SK-N-SH (cell line): ENCODE measurements around the gene LINGO4. TPM values are rescaled to one million over a fixed set of nuclear protein-coding genes. Genes with fewer than 3 reads are reported as not detected.
A peak's percentile ranks its signal among the peaks of the same experiment; 100 is the strongest.

Experiments used
- CTCF ChIA-PET: fragments of 300-600, 350-600 bp; formaldehyde crosslinking; extraction: SDS; loops from one replicate; lab custom pipeline; 2021; lab: Yijun Ruan, JAX
- POLR2A ChIA-PET: fragments of 350-600 bp; sonication (Branson Sonifier 250); formaldehyde crosslinking; extraction: SDS; loops from one replicate; lab custom pipeline; 2020; ENCODE audit warnings: antibody characterized with exemption, inconsistent platforms; lab: Yijun Ruan, JAX
- DNase-seq: peaks from one replicate; pipeline ENCODE4 v3.0.0; 2012
- H2AFZ ChIP-seq: fragments of 200-600 bp; sonication (generic); 2 replicates; pipeline ENCODE4 v1.8.1; 2016; ENCODE audit warnings: antibody characterized with exemption, mild to moderate bottlenecking, low read depth
- H3F3A ChIP-seq: fragments of 200-600 bp; sonication (generic); replicated peaks from 2 replicates; pipeline ENCODE3; 2016; ENCODE audit warnings: antibody characterized with exemption, mild to moderate bottlenecking; ENCODE audit not compliant: insufficient read depth
- H3K27ac ChIP-seq, 2 experiments: fragments of 200-500 bp in 1 of 2; fragments of 200-600 bp in 1 of 2; sonication (Bioruptor generic) in 1 of 2; sonication (generic), shearing (Covaris generic) in 1 of 2; 2 replicates each; pipeline versions ENCODE4 v1.5.1 to v1.6.1; 2014 to 2016; ENCODE audit warnings: low read depth in 2 of 2, inconsistent platforms in 1 of 2, low read length in 1 of 2, mild to moderate bottlenecking in 1 of 2, mixed read lengths in 1 of 2
- H3K27me3 ChIP-seq: fragments of 200-600 bp; sonication (generic), shearing (Covaris generic); 2 replicates; pipeline ENCODE4 v1.6.1; 2016; ENCODE audit warnings: mixed run types; ENCODE audit not compliant: insufficient read depth
- H3K36me3 ChIP-seq, 2 experiments: fragments of 200-500 bp in 1 of 2; fragments of 200-600 bp in 1 of 2; sonication (Bioruptor generic) in 1 of 2; sonication (generic) in 1 of 2; replicated peaks in 1 of 2; 2 replicates each; pipeline versions ENCODE3 to v1.5.1; 2014 to 2016; ENCODE audit warnings: low read length in 1 of 2, mild to moderate bottlenecking in 1 of 2; ENCODE audit not compliant: insufficient read depth in 2 of 2, control insufficient read depth in 1 of 2
- H3K4me1 ChIP-seq, 2 experiments: fragments of 200-500 bp in 1 of 2; fragments of 200-600 bp in 1 of 2; sonication (Bioruptor generic) in 1 of 2; sonication (generic), shearing (Covaris generic) in 1 of 2; 2 replicates each; pipeline versions ENCODE4 v1.5.1 to v1.6.1; 2014 to 2016; ENCODE audit warnings: low read depth in 1 of 2, low read length in 1 of 2, mixed run types in 1 of 2; ENCODE audit not compliant: insufficient read depth in 2 of 2, control insufficient read depth in 1 of 2
- H3K4me2 ChIP-seq: fragments of 200-600 bp; sonication (generic), shearing (Covaris generic); 2 replicates; pipeline ENCODE4 v1.6.1; 2017; ENCODE audit warnings: mixed run types
- H3K4me3 ChIP-seq, 2 experiments: fragments of 200-500 bp in 1 of 2; fragments of 200-600 bp in 1 of 2; sonication (Bioruptor generic) in 1 of 2; sonication (generic), shearing (Covaris generic) in 1 of 2; 2 replicates each; pipeline versions ENCODE4 v1.5.1 to v1.8.1; 2014 to 2016; ENCODE audit warnings: low read depth in 2 of 2, inconsistent platforms in 1 of 2, low read length in 1 of 2, mild to moderate bottlenecking in 1 of 2, mixed read lengths in 1 of 2, moderate library complexity in 1 of 2
- H3K79me2 ChIP-seq: fragments of 200-600 bp; sonication (generic); 2 replicates; pipeline ENCODE4 v1.8.1; 2017; ENCODE audit warnings: mild to moderate bottlenecking; ENCODE audit not compliant: insufficient read depth
- H3K9ac ChIP-seq: fragments of 200-600 bp; sonication (generic); 2 replicates; pipeline ENCODE4 v1.6.1; 2017; ENCODE audit warnings: mixed run types
- H3K9me2 ChIP-seq: fragments of 200-600 bp; sonication (generic); 2 replicates; pipeline ENCODE4 v1.6.1; 2017; ENCODE audit warnings: mixed run types
- H3K9me3 ChIP-seq: fragments of 200-600 bp; sonication (generic); 2 replicates; pipeline ENCODE4 v1.6.1; 2017; ENCODE audit warnings: mixed run types, mild to moderate bottlenecking, moderate library complexity
- H4K20me1 ChIP-seq: fragments of 200-600 bp; sonication (generic); 2 replicates; pipeline ENCODE4 v1.6.1; 2017; ENCODE audit warnings: mild to moderate bottlenecking, mixed run types; ENCODE audit not compliant: insufficient read depth
- CTCF ChIP-seq: fragments of 200-600 bp; sonication (generic); IDR thresholded peaks from 2 replicates; pipeline ENCODE4 v1.6.1; 2017; ENCODE audit warnings: antibody characterized with exemption, mild to moderate bottlenecking, moderate library complexity
- EP300 ChIP-seq, 2 experiments: IDR thresholded peaks; 2 replicates each; pipeline versions ENCODE4 v1.4.0 to v1.6.1; 2012; ENCODE audit warnings: borderline replicate concordance in 1 of 2, low read depth in 1 of 2, low read length in 1 of 2
- FOSL2 ChIP-seq: IDR thresholded peaks from 2 replicates; pipeline ENCODE4 v1.4.0; 2012; ENCODE audit warnings: low read depth, mild to moderate bottlenecking, moderate library complexity, borderline replicate concordance
- JUND ChIP-seq: IDR thresholded peaks from 2 replicates; pipeline ENCODE4 v1.4.0; 2012
- MXI1 ChIP-seq: IDR thresholded peaks from 2 replicates; pipeline ENCODE4 v1.6.1; 2012; ENCODE audit warnings: mild to moderate bottlenecking, low read depth, low read length, improper control_type of control experiment
- NRF1 ChIP-seq: IDR thresholded peaks from 2 replicates; pipeline ENCODE4 v1.6.1; 2012; ENCODE audit warnings: low read depth, mild to moderate bottlenecking, low read length
- POLR2AphosphoS5 ChIP-seq: IDR thresholded peaks from 2 replicates; pipeline ENCODE4 v1.6.1; 2012; ENCODE audit warnings: low read depth, low read length
- RFX5 ChIP-seq: IDR thresholded peaks from 2 replicates; pipeline ENCODE4 v1.6.1; 2012; ENCODE audit warnings: mild to moderate bottlenecking, improper control_type of control experiment, low read length
- SIN3A ChIP-seq: IDR thresholded peaks from 2 replicates; pipeline ENCODE4 v1.6.1; 2012; ENCODE audit warnings: low read depth, mild to moderate bottlenecking, low read length, moderate library complexity, borderline replicate concordance
- SMC3 ChIP-seq: IDR thresholded peaks from 2 replicates; pipeline ENCODE4 v1.6.1; 2012; ENCODE audit warnings: low read depth, low read length, improper control_type of control experiment
- TAF1 ChIP-seq: IDR thresholded peaks from 2 replicates; pipeline ENCODE4 v1.6.1; 2012; ENCODE audit warnings: low read depth, mild to moderate bottlenecking, low read length, moderate library complexity, borderline replicate concordance
- TCF12 ChIP-seq: IDR thresholded peaks from 2 replicates; pipeline ENCODE4 v1.4.0; 2012
- WGBS: methylation state at CpG from one replicate; pipeline ENCODE4 v1.1.6; 2017; ENCODE audit warnings: low lambda C conversion rate; 5-methylcytosine and 5-hydroxymethylcytosine counted together
- polyA plus RNA-seq, 3 experiments: library from polyadenylated mRNA; depleted of rRNA; stranded (reverse); fragments of >200 nt; gene quantifications; 2 replicates each; pipeline ENCODE4 v1.2.3, GENCODE V29; 2012
- small RNA-seq, 7 experiments: library from RNA; depleted of rRNA; stranded (forward); fragments of <200 nt; gene quantifications; one replicate each; pipeline ENCODE3, GENCODE V24; 2012
- TF ChIP-seq, protein P1 (sequence below): IDR thresholded peaks from 2 replicates; pipeline ENCODE4 v1.4.0; 2012; ENCODE audit warnings: low read depth
- TF ChIP-seq, protein P2 (sequence below): IDR thresholded peaks from 2 replicates; pipeline ENCODE4 v1.4.0; 2012; ENCODE audit warnings: low read depth, borderline replicate concordance

The LINGO4 gene
- polyA plus RNA-seq, 1 of the 3 experiments (the other 2 are of a cell fraction), result not detected

GRCh38 chr1:151756291-151756690 is 48.9 kb downstream of the LINGO4 start:
- ChIA-PET CTCF (interaction anchor here (0.6 kb wide), 1 partner anchor 80 kb away, joined by 4 read pairs; no protein-coding TSS in a partner anchor), POLR2A (no interaction called here)
- Histone ChIP-seq H3K4me3 (no peak overlapping the region), H3K9ac (no peak overlapping the region), H3F3A (no peaks in the 10 kb centered on the region), H3K36me3 (peaks cover 23 to 28% of the 10 kb centered on the region in 2 experiments), H3K27me3 (no peaks in the 10 kb centered on the region), H3K79me2 (no peaks in the 10 kb centered on the region), H3K4me2 (no peak overlapping the region), H3K4me1 (peaks cover 0 to 3% of the 10 kb centered on the region in 2 experiments; a peak in 1 of 4 replicates), H3K27ac (no peak overlapping the region), H3K9me3 (no peaks in the 10 kb centered on the region), H4K20me1 (no peaks in the 10 kb centered on the region)
- WGBS, result 90% methylated on average over 1 of the region's 1 CpG
- no peak for DNase-seq
- TF ChIP-seq POLR2AphosphoS5 (no peak), TCF12 (no peak), SMC3 (no peak), RFX5 (no peak), TAF1 (no peak), MXI1 (no peak), EP300 (IDR thresholded peaks at IDR 0.05; ENCODE audit: borderline replicate concordance in 1 of 2, low read depth in 1 of 2, low read length in 1 of 2) (no peak), NRF1 (no peak), CTCF (no peak), SIN3A (no peak), FOSL2 (peak; percentile 40; the same call in 1 of the 2 replicates), JUND (peak; percentile 19; the same call in 1 of the 2 replicates)
- TF ChIP-seq, protein P1, sequence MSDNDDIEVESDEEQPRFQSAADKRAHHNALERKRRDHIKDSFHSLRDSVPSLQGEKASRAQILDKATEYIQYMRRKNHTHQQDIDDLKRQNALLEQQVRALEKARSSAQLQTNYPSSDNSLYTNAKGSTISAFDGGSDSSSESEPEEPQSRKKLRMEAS, result no peak
- TF ChIP-seq, protein P2, sequence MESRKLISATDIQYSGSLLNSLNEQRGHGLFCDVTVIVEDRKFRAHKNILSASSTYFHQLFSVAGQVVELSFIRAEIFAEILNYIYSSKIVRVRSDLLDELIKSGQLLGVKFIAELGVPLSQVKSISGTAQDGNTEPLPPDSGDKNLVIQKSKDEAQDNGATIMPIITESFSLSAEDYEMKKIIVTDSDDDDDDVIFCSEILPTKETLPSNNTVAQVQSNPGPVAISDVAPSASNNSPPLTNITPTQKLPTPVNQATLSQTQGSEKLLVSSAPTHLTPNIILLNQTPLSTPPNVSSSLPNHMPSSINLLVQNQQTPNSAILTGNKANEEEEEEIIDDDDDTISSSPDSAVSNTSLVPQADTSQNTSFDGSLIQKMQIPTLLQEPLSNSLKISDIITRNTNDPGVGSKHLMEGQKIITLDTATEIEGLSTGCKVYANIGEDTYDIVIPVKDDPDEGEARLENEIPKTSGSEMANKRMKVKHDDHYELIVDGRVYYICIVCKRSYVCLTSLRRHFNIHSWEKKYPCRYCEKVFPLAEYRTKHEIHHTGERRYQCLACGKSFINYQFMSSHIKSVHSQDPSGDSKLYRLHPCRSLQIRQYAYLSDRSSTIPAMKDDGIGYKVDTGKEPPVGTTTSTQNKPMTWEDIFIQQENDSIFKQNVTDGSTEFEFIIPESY, result no peak
- TF ChIP-seq, all 33 proteins: peak for 2
- H2AFZ ChIP-seq, result no peak overlapping the region
- no peaks in the 10 kb centered on the region for H3K9me2 ChIP-seq

Small RNAs within 50 kb of the gene (small RNA-seq; reads per million reads assigned to genes)
- 0 reads per million in 7 experiments for gene RF00019

Other genes with a start within 250 kb of the LINGO4 start
- gene SNX27, start 193.4 kb downstream of the LINGO4 start, polyA plus RNA-seq (2012; rRNA removed), result 10.8 and 12.8 TPM in 2 replicates
- 0.25 and 0.65 TPM in 2 replicates for gene CELF3, start 88.6 kb downstream of the LINGO4 start, polyA plus RNA-seq (2012; rRNA removed)
- not detected in 2 replicates for gene RIIAD1, start 83.9 kb downstream of the LINGO4 start, polyA plus RNA-seq (2012; rRNA removed)
- gene MRPL9, start 41.9 kb downstream of the LINGO4 start, polyA plus RNA-seq (2012; rRNA removed), result 76.2 and 87.5 TPM in 2 replicates
- 1.9 and 2.7 TPM in 2 replicates for gene TDRKH, start 14.9 kb downstream of the LINGO4 start, polyA plus RNA-seq (2012; rRNA removed)
- 0.03 TPM in 1 of 2 replicates, not detected in the other for gene RORC, start 26.4 kb upstream of the LINGO4 start, polyA plus RNA-seq (2012; rRNA removed)
- gene C2CD4D, start 34.4 kb upstream of the LINGO4 start, polyA plus RNA-seq (2012; rRNA removed), result not detected in 2 replicates
- not detected in 2 replicates for gene THEM5, start 48.3 kb upstream of the LINGO4 start, polyA plus RNA-seq (2012; rRNA removed)
- 10.1 and 14.1 TPM in 2 replicates for gene THEM4, start 104.1 kb upstream of the LINGO4 start, polyA plus RNA-seq (2012; rRNA removed)
- 141 and 161 TPM in 2 replicates for gene S100A10, start 188.4 kb upstream of the LINGO4 start, polyA plus RNA-seq (2012; rRNA removed)
- gene S100A11, start 231.6 kb upstream of the LINGO4 start, polyA plus RNA-seq (2012; rRNA removed), result 565 and 736 TPM in 2 replicates